Colonic mucosa (tissue), 4 donors: ENCODE measurements around the gene CDIPT. TPM values are rescaled to one million over a fixed set of nuclear protein-coding genes. Genes with fewer than 3 reads are reported as not detected.
"Not testable (repeated sequence)": the region's sequence is repeated elsewhere in the genome, so short reads cannot be mapped to it uniquely, and the experiment has no call there.

Source experiments
- DNase-seq: peaks from one replicate; pipeline ENCODE4 v3.0.0-alpha.2; 2020
- H3K27ac ChIP-seq: fragments of 200-600 bp; one replicate; pipeline ENCODE4 v1.8.0; 2021
- H3K27me3 ChIP-seq: fragments of 200-600 bp; one replicate; pipeline ENCODE4 v1.8.0; 2021
- H3K36me3 ChIP-seq: fragments of 200-600 bp; one replicate; pipeline ENCODE4 v1.8.0; 2021
- H3K4me1 ChIP-seq: fragments of 200-600 bp; one replicate; pipeline ENCODE4 v1.8.0; 2021; ENCODE audit warnings: mild to moderate bottlenecking
- H3K4me3 ChIP-seq: fragments of 200-600 bp; one replicate; pipeline ENCODE4 v1.8.0; 2021
- H3K9ac ChIP-seq, 2 donors: one replicate each; pipeline ENCODE4 v1.7.0; 2013; ENCODE audit warnings: control low read depth in 2 of 2, low read depth in 2 of 2, low read length in 2 of 2
- H3K9me3 ChIP-seq: fragments of 200-600 bp; one replicate; pipeline ENCODE4 v1.8.0; 2021
- intact Hi-C: fragments of 100-400 bp; cut with DNase I; formaldehyde crosslinking; loops from one replicate; pipeline ENCODE4 v1.14.1; 2022
- total RNA-seq, 2 donors: library from RNA; stranded (reverse); fragmentation: NEBNext Ultra II Directional in 1 of 2; extraction: Animal tissue kit (Norgen Biotek cat#: 25700) in 1 of 2; gene quantifications; one replicate each; pipeline ENCODE4 v1.2.1, GENCODE V29; 2021
- TF ChIP-seq, protein P1 (sequence below): fragments of 200-600 bp; IDR thresholded peaks from one replicate; pipeline ENCODE4 v1.8.0; 2022; ENCODE audit warnings: antibody characterized with exemption, mild to moderate bottlenecking
- donor health status: healthy.
- donor health status: DM: no; HTN: no; CAD: no.
- donor health status: DM: no; HTN: no; CAD: no.

The CDIPT gene
- total RNA-seq, 2 donors from 2014 or later = 58.1 to 62.7 TPM

DNA sequence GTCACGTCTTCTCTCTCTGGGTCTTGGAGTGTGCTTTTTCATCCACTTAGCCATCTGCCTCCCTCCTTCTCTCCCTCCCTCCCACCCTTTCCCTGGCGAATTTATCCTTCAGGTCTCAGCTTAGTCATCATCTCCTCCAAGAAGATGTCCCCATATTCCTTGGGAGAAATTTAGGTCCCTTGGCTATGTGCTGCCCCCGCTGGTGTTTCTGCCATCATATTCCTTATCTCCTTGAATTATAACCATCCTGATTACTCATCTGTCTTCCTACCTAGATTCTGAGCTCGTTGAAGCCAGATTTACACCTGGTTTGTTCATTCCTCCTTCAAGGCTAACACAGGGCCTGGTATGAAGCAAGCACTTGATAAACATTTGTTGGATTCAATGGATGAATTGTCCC lies 31.3 kb upstream of the CDIPT start:
- Histone ChIP-seq H3K27me3 (no peaks in the 10 kb centered on the region), H3K4me1 (no peaks in the 10 kb centered on the region), H3K9me3 (no peaks in the 10 kb centered on the region), H3K9ac (no peak overlapping the region), H3K36me3 (no peaks in the 10 kb centered on the region), H3K4me3 (no peak overlapping the region), H3K27ac (no peak overlapping the region)
- no peak for DNase-seq
- TF ChIP-seq, protein P1, sequence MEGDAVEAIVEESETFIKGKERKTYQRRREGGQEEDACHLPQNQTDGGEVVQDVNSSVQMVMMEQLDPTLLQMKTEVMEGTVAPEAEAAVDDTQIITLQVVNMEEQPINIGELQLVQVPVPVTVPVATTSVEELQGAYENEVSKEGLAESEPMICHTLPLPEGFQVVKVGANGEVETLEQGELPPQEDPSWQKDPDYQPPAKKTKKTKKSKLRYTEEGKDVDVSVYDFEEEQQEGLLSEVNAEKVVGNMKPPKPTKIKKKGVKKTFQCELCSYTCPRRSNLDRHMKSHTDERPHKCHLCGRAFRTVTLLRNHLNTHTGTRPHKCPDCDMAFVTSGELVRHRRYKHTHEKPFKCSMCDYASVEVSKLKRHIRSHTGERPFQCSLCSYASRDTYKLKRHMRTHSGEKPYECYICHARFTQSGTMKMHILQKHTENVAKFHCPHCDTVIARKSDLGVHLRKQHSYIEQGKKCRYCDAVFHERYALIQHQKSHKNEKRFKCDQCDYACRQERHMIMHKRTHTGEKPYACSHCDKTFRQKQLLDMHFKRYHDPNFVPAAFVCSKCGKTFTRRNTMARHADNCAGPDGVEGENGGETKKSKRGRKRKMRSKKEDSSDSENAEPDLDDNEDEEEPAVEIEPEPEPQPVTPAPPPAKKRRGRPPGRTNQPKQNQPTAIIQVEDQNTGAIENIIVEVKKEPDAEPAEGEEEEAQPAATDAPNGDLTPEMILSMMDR = no peak
- intact Hi-C loops = no loop called here

DNA sequence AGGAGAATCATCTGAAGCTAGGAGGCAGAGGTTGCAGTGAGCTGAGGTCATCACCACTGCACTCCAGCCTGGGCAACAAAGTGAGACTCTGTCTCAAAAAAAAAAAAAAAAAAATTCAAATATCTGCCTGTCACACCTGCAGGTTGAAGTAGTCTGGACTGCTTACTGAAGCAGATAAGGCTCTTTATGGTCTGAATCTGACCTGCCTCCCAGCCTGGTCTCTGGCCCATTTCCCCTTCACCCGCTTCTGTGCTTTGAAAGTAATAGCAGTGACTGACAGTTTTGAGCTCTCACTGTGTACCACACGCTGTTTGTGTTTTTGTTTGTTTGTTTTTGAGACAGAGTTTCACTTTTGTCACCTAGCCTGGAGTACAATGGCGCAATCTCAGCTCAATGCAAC lies 30.5 kb upstream of the CDIPT start:
- H3K36me3 ChIP-seq = no peaks in the 10 kb centered on the region
- H3K9me3 ChIP-seq = no peaks in the 10 kb centered on the region
- no peaks in the 10 kb centered on the region for H3K27me3 ChIP-seq
- no peak overlapping the region for H3K9ac ChIP-seq
- TF ChIP-seq, protein P1 = no peak
- no peak for DNase-seq
- no peaks in the 10 kb centered on the region for H3K4me1 ChIP-seq
- no peak overlapping the region for H3K4me3 ChIP-seq
- intact Hi-C loops = no loop called here
- H3K27ac ChIP-seq = no peak overlapping the region

DNA sequence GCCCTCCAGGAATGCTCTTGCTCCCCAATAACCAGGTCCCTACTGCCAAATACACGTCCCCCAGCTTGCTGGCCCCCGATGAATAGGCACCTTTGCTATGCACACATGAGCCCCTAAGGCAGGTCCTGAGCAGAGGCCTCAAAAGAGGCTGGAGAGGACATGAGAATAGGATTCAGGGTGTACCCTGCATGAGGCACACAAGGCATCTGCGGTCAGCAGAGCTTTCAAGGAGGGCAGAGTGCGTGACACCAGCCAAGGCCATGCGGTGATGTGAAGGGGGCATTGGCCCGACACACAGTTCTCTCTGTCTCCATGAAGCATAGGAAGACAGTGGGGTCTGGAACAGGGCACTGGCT lies 29.4 kb upstream of the CDIPT start:
- H3K36me3 ChIP-seq = no peaks in the 10 kb centered on the region
- TF ChIP-seq, protein P1 = no peak
- no peaks in the 10 kb centered on the region for H3K4me1 ChIP-seq
- no peak overlapping the region for H3K9ac ChIP-seq
- H3K4me3 ChIP-seq = no peak overlapping the region
- intact Hi-C loops = no loop called here
- DNase-seq = no peak
- no peaks in the 10 kb centered on the region for H3K9me3 ChIP-seq
- H3K27me3 ChIP-seq = no peaks in the 10 kb centered on the region
- H3K27ac ChIP-seq = no peak overlapping the region

DNA sequence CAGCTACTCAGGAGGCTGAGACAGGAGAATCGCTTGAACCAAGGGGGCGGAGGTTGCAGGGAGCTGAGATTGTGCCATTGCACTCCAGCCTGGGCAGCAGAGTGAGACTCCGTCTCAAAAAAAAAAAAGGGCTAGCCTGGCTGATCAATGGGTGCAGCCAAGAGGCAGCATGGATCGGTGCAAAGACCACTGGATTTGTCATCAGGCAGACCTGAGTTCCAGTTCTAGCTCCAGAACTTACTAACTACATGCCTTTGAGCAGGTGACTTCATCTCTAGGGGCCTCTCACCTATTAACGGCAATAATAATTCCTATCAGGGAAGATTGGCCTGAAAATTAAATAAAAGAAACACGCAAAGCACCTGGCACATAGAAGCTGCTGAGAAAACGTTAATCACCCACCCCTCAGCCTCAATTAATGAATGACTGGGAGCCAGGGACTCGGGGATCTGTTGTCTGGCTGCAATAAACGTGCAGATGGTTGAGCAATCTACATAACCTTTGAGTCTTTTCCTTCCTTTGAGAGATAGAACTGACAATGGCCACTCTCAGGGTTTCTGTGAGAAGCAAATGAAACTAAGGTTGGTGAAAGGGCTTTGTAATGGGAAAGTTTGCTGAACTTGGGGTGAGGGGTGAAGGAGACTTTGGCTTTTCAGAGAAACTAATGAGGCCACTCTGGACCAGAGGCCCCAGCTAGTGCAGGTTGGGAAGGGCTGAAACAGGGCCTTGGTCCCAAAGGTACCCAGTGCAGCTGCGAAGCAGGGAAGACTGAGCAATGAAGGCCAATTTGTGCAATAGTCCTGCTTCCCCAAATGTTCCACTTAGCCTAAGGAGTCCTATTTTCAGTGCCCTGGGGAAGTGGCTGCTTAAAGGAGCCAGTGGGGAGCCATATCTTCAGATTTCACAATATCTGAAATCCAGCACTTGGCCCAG lies 28.8 kb upstream of the CDIPT start:
- H3K4me3 ChIP-seq = no peak overlapping the region
- no peak overlapping the region for H3K27ac ChIP-seq
- DNase-seq = no peak
- no peaks in the 10 kb centered on the region for H3K9me3 ChIP-seq
- H3K9ac ChIP-seq = no peak overlapping the region
- H3K27me3 ChIP-seq = no peaks in the 10 kb centered on the region
- no peaks in the 10 kb centered on the region for H3K4me1 ChIP-seq
- intact Hi-C loops = no loop called here
- H3K36me3 ChIP-seq = no peaks in the 10 kb centered on the region
- TF ChIP-seq, protein P1 = no peak

DNA sequence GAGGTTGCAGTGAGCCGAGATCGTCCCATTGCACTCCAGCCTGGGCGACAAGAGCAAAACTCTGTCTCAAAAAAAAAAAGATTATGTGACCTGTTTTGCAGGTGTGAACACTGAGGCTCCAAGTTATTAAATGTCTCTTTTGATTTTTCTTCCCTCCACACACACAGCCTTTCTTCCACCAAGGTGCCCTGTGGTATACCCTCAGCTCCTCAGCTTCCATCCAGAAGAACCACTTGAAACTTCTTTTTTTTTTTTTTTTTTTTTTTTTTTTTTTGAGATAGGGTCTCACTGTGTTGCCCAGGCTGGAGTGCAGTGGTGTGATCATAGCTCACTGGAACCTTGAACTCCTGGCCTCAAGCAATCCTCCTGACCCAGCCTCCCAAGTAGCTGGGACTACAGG lies 26.3 kb upstream of the CDIPT start:
- H3K4me3 ChIP-seq, H3K9me3 ChIP-seq, H3K4me1 ChIP-seq, H3K36me3 ChIP-seq, H3K27ac ChIP-seq, DNase-seq, intact Hi-C loops, H3K27me3 ChIP-seq, H3K9ac ChIP-seq: not testable (repeated sequence)

DNA sequence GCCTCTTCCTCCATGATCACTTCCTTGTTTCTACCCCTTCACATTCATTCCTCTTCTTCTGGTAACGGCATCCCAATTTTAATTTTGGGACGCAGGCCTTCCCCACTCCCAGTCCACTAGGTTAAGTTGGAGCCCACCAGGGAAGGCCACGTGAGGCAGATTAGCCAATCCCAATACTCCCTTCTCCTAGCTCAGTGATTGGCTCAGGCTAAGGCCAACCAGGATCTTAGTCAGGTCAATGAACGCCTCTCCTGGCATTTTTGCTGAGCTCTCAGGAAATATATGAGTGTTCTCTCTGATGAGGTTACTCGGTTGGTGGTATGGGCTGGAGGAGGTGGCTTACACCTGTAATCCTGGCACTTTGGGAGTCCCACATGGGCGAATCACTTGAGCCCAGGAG lies 21.0 kb upstream of the CDIPT start:
- intact Hi-C loops = no loop called here
- TF ChIP-seq, protein P1 = no peak
- no peaks in the 10 kb centered on the region for H3K36me3 ChIP-seq

More for the DNA sequence above, 21.0 kb upstream of the CDIPT start:
- Histone ChIP-seq H3K27me3 (no peaks in the 10 kb centered on the region), H3K9ac (no peak overlapping the region), H3K27ac (no peak overlapping the region), H3K9me3 (no peaks in the 10 kb centered on the region), H3K4me1 (no peaks in the 10 kb centered on the region), H3K4me3 (no peak overlapping the region)
- no peak for DNase-seq
